ENCODE measurements around the gene FAHD2A.
"Not testable (repeated sequence)": the region's sequence is repeated elsewhere in the genome, so short reads cannot be mapped to it uniquely, and the experiment has no call there.

FAHD2A gene

GRCh38 chr2:95390272-95390880, 12.1 kb upstream of the FAHD2A start:
- no peak for DNase-seq (ENCODE audit: low read depth, low spot score)

DNA sequence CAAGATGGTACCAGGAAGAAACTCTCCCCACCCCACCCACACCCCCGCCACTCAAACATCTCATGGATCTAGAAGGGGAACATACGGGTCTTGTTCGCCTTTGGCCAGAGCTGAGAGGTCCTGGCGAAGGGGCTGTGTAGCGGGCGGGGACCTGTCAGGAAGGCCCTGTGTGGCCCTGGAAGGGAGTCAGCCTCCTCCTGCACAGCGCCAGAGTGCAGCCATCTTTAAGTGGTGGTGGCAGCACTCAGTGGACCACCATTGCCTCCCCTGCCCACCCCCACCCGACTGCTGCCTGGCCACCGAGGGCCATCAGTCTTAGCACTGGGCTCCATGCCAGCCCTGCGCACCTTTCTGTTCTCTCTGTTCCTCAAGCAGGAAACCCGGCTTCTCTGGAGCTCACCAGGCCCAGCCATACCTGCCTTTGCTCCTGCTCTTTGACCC, 11.6 kb upstream of the FAHD2A start:
- no peak for DNase-seq (ENCODE audit: low read depth, low spot score)

DNA sequence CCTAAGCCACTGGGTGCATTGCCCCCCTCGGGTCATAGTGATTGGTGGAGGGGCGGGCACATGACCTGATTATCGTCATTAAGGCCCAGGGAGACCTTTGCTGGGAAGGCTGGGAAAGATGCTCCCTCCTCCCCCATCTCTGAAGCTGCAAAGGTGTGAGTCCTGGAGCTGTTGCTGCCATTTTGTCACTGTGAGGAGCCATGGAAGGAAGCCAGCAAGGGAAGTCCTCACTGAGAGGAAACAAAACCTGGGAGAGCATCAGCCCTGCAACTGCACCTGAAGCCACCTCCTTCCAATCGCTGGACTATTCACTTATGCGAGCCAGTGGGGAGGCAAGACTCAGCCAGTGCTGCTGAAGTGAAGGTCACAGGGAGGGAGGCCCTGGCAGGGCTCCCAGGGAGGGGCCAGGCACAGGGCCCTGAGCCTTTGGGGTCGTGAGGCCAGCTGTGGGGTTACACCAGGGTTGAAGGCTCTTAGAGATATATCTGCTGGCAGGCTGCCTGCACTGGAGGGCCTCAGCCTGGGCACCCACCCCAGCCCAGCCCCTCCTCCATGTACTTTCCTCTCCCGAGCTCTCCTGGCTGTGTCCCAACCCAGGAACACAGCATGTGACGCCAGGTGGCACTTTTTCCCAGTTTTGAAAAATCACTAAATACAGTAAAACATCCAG, 10.7 kb upstream of the FAHD2A start:
- DNase-seq (ENCODE audit: low read depth, low spot score) = no peak

DNA sequence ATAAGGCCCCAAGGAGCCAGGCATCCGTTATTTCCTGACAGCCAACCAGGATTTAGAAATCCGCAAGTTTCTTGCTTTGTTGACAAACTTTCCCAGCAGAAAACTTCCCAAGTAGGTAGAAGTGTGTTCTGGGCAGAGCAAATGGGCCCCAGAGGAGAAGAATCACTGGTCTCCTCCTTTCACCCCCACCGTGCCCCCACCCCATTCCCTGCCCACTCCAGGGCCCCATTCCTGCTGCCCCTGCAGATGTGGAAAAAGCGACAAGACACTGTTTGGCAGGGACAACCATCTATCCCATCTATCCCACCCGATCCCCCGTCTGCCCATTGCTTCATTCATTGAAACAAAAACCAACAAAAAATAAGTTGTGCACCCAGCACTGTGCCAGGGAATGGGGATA, 10.2 kb upstream of the FAHD2A start:
- no peak for DNase-seq (ENCODE audit: low read depth, low spot score)

DNA sequence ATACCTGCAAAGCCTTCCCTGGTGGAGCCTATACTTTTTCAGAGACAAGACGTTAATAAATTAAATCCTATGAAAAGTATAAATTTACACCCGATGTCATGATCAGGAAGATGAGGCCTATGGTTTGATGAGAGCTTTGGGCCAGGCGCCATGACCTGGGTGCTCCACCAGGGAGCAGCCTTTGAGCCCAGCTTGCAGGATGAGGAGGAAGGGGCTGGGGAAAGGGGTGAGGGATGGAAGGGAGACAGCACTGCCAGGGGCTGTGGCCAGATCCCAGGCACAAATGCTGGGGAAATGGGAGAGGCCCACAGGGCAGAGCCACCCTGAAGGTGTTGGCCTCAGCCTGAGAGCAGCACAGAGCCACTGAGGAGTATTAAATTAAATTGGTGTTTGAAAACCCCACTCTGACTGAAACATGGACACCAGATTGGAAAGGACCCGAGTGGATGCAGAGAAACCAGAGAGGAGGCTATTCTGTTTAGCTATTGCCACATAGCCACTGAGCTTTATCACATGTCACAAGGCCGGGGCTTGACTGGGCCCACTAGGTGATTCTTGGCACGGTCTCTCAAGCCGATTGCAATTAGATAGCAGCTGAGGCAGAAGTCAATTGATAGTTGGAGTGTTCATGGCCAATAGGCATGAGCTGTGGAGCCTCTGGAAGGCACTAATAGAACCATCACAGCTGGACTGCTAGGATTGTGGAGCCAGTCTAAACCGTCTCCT, 9.6 kb upstream of the FAHD2A start:
- no peak for DNase-seq (ENCODE audit: low read depth, low spot score)

GRCh38 chr2:95393901-95394300, 8.6 kb upstream of the FAHD2A start:
- DNase-seq (ENCODE audit: low read depth, low spot score) = no peak

DNA sequence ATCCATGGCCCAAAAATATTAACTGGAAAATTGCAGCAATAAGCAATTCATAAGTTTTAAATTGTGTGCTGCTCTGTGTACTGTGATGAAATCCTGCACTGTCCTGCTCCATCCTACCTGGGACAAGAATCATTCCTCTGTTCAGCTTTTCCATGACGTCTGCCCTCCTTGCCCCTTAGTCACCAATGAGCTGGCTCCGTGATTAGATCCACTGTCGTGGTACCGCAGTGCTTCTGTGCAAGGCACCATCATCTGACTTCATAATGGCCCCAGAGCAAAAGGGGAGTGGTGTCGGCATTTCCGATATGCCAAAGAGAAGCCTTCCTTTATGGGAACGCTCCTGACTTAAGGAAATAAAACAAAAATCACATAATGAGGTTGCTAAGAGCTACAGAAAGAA, 3.4 kb upstream of the FAHD2A start:
- DNase-seq (ENCODE audit: low read depth, low spot score) = no peak

DNA sequence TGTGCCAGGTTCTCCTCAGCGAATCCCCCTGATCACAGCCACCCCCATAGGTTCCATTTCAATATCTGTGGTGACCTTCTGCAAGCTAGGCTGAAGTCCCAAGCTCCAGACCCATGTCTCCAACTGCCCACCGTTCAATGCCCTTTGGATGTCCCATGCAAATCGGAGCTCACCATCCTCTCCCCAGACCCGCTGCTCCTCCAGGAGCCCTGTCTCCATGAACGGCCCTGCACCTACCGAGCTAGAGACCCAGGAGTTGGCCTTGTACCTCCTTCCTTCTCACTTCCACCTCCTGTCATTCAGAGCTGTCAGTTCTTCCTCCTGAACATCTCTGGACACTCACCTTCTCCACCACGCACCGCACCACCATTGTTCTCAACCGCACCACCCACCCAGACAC, 1.0 kb upstream of the FAHD2A start:
- DNase-seq (ENCODE audit: low read depth, low spot score) = no peak

DNA sequence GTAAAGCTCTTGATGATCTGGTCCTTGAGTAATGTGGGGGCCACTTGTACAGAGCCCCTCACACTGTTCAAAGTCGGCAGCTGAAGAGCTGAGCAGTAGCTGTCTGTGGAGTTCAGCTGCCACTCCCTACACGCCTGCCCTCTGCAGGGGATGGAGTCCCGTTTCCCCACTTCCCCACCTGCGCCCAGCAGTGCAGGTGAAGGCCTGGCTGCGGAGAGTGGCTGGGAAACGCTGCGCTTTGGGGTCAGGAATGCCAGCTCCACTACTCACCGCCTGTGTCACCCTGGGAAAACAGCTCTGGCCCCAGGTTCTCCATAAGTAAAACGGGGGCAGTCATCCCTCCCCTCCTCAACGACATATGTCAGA, 521 bp upstream of the FAHD2A start:
- not testable (repeated sequence) for DNase-seq (ENCODE audit: low read depth, low spot score)

GRCh38 chr2:95403204-95403721, 755 bp downstream of the FAHD2A start:
- DNase-seq (ENCODE audit: low read depth, low spot score) = peak; percentile 41

- DNase-seq (ENCODE audit: low read depth, low spot score) = not testable (repeated sequence)
Measured at GRCh38 chr2:95403824-95404223, 1.3 kb downstream of the FAHD2A start.

DNA sequence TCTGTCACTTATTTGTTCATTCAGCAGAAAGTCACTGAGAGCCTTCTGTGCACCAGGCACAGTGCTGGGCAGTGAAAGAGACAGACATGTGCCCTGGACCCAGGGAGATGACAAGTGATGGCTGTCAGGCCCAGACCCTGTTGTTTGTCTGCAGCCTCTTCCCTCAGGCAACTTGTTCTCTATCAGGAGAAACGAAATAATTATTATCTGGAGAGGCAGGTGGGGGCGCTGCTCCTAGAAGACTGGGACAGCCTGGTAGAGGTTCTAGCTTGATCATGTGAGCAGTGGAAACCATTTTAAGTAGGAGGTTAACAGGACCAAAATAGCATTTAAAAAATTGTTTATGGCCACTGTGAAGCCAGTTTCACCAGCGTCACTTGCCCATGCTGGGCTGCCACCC, 2.2 kb downstream of the FAHD2A start:
- not testable (repeated sequence) for DNase-seq (ENCODE audit: low read depth, low spot score)

- peak; percentile 89 for DNase-seq (ENCODE audit: low read depth, low spot score)
Measured at GRCh38 chr2:95411239-95411638, 8.7 kb downstream of the FAHD2A start.

GRCh38 chr2:95414015-95414594, 11.6 kb downstream of the FAHD2A start:
- peak; percentile 88 for DNase-seq (ENCODE audit: low read depth, low spot score)

DNA sequence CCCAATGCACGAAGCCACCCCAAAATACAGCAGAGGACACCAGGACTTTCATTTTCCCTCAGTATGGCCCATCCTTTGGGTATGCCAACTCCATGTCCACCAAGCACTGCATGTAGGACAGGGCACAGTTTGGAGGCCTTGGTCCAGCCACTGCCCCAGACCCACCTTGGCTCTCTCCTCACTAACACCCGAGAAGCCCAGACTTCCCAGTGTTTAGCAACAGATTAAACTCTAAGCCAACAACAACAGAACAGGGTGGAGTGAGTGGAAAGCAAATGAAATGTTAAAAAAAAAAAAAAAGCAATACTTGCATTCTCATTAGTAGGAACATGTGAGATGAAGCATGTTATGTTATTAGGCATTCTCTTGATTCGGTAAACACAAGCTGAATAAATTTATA, 12.6 kb downstream of the FAHD2A start:
- DNase-seq (ENCODE audit: low read depth, low spot score) = not testable (repeated sequence)

GRCh38 chr2:95415561-95415960, 13.1 kb downstream of the FAHD2A start:
- DNase-seq (ENCODE audit: low read depth, low spot score) = not testable (repeated sequence)

GRCh38 chr2:95427196-95427867, 24.8 kb downstream of the FAHD2A start:
- DNase-seq (ENCODE audit: low read depth, low spot score) = not testable (repeated sequence)

DNA sequence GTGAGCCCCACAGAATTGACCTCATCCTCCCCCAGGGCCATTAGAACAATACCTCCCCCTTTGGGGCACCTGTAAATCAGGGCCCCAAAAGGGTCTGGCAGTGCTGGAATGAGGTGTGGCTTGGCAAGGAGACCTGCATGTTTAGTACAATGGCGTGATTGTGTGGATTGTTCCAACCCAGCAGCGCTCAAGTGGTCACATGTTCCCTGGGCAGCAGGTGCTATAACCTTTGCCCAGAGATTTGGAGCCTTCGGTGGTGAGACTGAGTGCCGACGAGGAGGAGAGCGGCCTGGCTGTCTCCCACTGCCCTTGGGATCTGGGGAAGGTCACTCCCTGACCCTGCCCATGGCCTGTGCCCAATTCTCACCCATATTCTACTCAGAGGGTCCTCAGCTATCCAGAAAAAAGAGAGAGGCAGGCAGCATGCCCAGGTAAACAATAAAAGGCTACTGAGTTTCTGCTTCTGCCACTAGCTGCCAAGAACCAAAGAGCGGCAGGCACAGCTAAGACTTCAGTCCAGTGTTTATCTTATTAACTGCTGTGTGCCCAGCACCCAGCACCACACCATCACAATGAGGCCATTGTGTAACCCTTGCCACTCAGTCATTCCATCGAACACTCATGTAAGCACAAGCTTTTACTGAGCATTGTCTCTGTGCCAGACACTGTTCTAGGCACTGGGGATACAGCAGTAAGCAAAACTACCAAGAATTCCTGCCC, 27.4 kb downstream of the FAHD2A start:
- not testable (repeated sequence) for DNase-seq (ENCODE audit: low read depth, low spot score)

GRCh38 chr2:95433373-95433772, 30.9 kb downstream of the FAHD2A start:
- not testable (repeated sequence) for DNase-seq (ENCODE audit: low read depth, low spot score)

DNA sequence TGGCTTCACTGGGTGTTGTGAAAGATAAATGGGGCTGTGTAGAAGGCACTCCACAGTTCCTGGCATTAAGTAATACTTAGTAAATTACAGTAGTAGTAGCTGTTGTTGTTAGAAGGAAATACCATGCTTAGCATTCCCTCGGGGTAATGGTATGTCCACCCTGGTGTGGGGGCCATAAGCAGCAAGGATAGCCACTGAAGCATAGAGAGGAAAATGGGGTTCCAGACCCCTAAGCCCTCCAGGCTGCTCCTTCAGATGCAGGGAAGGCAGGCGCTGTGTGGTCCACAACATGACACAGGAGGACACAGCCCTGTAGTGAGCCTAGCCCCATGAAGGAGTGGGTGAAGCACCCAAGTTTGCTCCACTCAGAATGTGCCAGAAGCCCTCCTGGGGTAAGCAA, 31.5 kb downstream of the FAHD2A start:
- DNase-seq (ENCODE audit: low read depth, low spot score) = peak; percentile 33

DNA sequence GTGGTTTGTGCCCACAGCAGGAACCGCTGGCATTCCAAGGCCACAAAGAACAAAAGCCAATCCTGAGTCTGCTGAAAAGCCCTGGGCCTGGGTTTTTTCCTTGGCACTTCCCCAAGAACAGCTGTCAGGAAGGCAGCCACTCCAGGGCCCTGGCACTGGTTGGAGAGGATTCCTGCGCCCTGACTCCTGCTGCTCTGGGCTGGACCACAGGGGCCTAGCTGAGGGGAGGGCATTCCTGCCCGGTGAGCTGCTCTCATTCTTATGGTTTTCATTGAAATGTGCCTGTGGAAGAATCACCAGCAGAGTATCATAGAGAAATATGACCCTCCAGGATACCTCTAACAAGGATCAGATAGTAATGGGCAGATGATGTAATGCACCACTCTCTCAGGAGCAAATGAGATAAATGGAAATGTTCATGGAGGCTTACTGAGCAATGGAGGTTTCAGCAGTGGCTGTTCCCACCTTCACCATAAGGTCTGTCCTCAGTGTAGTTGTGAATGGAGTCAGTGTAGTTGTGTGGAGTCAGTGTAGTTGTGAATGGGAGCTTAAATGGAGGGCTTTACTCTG, 32.1 kb downstream of the FAHD2A start:
- DNase-seq (ENCODE audit: low read depth, low spot score) = peak; percentile 46

Data from astrocyte of the hippocampus (primary cell).